Mesendoderm (in vitro differentiated cells): ENCODE data around the gene IL16.
"Not testable (repeated sequence)": the region's sequence is repeated elsewhere in the genome, so short reads cannot be mapped to it uniquely, and the experiment has no call there.

Source experiments
- DNase-seq: peaks from one replicate; pipeline ENCODE4 v3.0.0; 2013
- H2AK5ac ChIP-seq: 2 replicates; pipeline ENCODE4 v1.6.1; 2013; ENCODE audit warnings: low read length, inconsistent platforms
- H2BK120ac ChIP-seq: 2 replicates; pipeline ENCODE4 v1.6.1; 2013; ENCODE audit warnings: low read depth, mild to moderate bottlenecking, low read length, moderate library complexity, mixed read lengths
- H2BK15ac ChIP-seq: replicated peaks from 2 replicates; pipeline ENCODE4 v1.6.1; 2013; ENCODE audit warnings: low read depth, mild to moderate bottlenecking, moderate library complexity
- H2BK5ac ChIP-seq: 2 replicates; pipeline ENCODE4 v1.6.1; 2013; ENCODE audit warnings: low read length, inconsistent platforms
- H3K18ac ChIP-seq: 2 replicates; pipeline ENCODE4 v1.6.1; 2013; ENCODE audit warnings: mild to moderate bottlenecking, low read length, mixed read lengths
- H3K23ac ChIP-seq: one replicate; pipeline ENCODE4 v1.6.1; 2013; ENCODE audit warnings: low read length
- H3K27ac ChIP-seq: 2 replicates; pipeline ENCODE4 v1.5.1; 2013; ENCODE audit warnings: low read depth, mild to moderate bottlenecking, inconsistent platforms, low read length, moderate library complexity
- H3K27me3 ChIP-seq: 2 replicates; pipeline ENCODE4 v1.6.1; 2013; ENCODE audit warnings: low read length, control low read depth, mild to moderate bottlenecking, inconsistent platforms; ENCODE audit not compliant: insufficient read depth, poor library complexity
- H3K36me3 ChIP-seq: 2 replicates; pipeline ENCODE4 v1.6.1; 2013; ENCODE audit warnings: low read length, inconsistent platforms; ENCODE audit not compliant: control insufficient read depth, insufficient read depth
- H3K4ac ChIP-seq: one replicate; pipeline ENCODE4 v1.6.1; 2013; ENCODE audit warnings: low read depth, mild to moderate bottlenecking, low read length, moderate library complexity
- H3K4me1 ChIP-seq: 2 replicates; pipeline ENCODE4 v1.6.1; 2013; ENCODE audit warnings: low read depth, low read length, inconsistent platforms; ENCODE audit not compliant: control insufficient read depth
- H3K4me2 ChIP-seq: 2 replicates; pipeline ENCODE4 v1.6.1; 2013; ENCODE audit warnings: low read length
- H3K4me3 ChIP-seq: 2 replicates; pipeline ENCODE4 v1.5.1; 2013; ENCODE audit warnings: mild to moderate bottlenecking, low read length
- H3K56ac ChIP-seq: one replicate; pipeline ENCODE4 v1.6.1; 2013; ENCODE audit warnings: low read length
- H3K79me1 ChIP-seq: 2 replicates; pipeline ENCODE4 v1.6.1; 2013; ENCODE audit warnings: low read length, inconsistent platforms
- H3K79me2 ChIP-seq: 2 replicates; pipeline ENCODE4 v1.6.1; 2013; ENCODE audit warnings: mild to moderate bottlenecking, low read length; ENCODE audit not compliant: control insufficient read depth, insufficient read depth
- H3K9ac ChIP-seq: 2 replicates; pipeline ENCODE4 v1.6.1; 2013; ENCODE audit warnings: low read length, inconsistent platforms
- H4K5ac ChIP-seq: one replicate; pipeline ENCODE4 v1.6.1; 2013; ENCODE audit warnings: low read length
- H4K8ac ChIP-seq: one replicate; pipeline ENCODE4 v1.6.1; 2013; ENCODE audit warnings: low read depth, mild to moderate bottlenecking, control low read depth, low read length, moderate library complexity
- WGBS: extraction: QIAGEN DNeasy Blood & Tissue Kit; methylation state at CpG from one replicate; pipeline ENCODE4 v1.1.7; 2013; ENCODE audit warnings: low lambda C conversion rate, missing lambda C conversion rate; ENCODE audit not compliant: insufficient coverage; ENCODE audit errors: extremely low coverage; 5-methylcytosine and 5-hydroxymethylcytosine counted together

IL16 gene

GRCh38 chr15:81197688-81198281 is 1.1 kb downstream of the IL16 start:
- Histone ChIP-seq H3K23ac (no peak overlapping the region), H4K5ac (no peak overlapping the region), H4K8ac (no peak overlapping the region)

DNA sequence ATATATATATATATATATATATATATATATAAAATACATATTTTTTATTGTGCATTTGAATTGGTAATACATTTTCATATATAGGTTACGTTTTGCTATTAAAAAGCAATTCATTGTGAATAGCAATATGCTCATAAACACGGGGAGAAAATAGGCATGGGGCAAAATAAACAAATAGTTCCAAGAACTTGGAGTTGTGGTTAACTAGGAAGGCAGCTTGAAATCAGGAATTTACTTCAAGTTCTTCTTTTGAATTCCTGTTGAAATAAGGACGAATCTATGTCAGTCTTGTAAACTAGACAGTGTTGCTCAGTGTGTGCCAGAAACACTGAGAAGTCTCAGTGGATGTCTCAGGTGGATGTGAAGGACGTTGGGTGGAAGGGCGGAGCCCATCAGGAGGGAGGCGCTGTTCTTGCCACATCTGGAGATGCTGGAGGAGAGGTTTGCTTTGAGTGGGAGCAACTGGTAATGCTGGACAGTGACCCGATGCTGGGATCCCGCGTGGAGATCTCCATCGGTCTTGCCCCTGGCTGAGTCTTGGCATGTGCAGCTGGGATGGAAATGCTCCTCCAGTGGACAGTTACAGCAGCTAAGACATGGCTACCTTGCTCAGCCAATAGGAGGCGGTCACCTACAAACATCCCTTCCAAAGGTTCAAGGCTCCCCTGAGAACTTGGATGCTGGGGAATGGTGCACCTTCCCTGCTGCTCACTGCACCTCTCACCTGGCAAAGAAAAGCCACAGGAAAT is 2.5 kb downstream of the IL16 start:
- no peaks in the 10 kb centered on the region for H3K79me2 ChIP-seq
- no peak overlapping the region for H2AK5ac ChIP-seq
- H3K23ac ChIP-seq, result no peak overlapping the region
- H2BK5ac ChIP-seq, result no peak overlapping the region
- no peak overlapping the region for H3K4me2 ChIP-seq
- H3K56ac ChIP-seq, result no peak overlapping the region
- no peak overlapping the region for H4K5ac ChIP-seq
- no peak overlapping the region for H3K18ac ChIP-seq
- no peak overlapping the region for H4K8ac ChIP-seq
- H3K4me1 ChIP-seq, result no peaks in the 10 kb centered on the region
- WGBS, result no CpG with 5 or more reads among the region's 11 CpGs
- no peak overlapping the region for H2BK120ac ChIP-seq
- no peak overlapping the region for H3K27ac ChIP-seq
- no peaks in the 10 kb centered on the region for H3K36me3 ChIP-seq
- no peak overlapping the region for H3K4ac ChIP-seq
- no peak overlapping the region for H3K4me3 ChIP-seq
- no peaks in the 10 kb centered on the region for H3K27me3 ChIP-seq
- H2BK15ac ChIP-seq, result no peak overlapping the region
- H3K79me1 ChIP-seq, result no peaks in the 10 kb centered on the region
- DNase-seq, result no peak
- H3K9ac ChIP-seq, result no peak overlapping the region

More at GRCh38 chr15:81197688-81198281, 1.1 kb downstream of the IL16 start:
- Histone ChIP-seq H3K79me2 (no peaks in the 10 kb centered on the region), H3K4ac (no peak overlapping the region), H2BK5ac (no peak overlapping the region), H3K79me1 (no peaks in the 10 kb centered on the region), H3K9ac (no peak overlapping the region), H3K4me1 (no peaks in the 10 kb centered on the region), H2AK5ac (no peak overlapping the region), H3K56ac (no peak overlapping the region), H3K36me3 (no peaks in the 10 kb centered on the region), H2BK15ac (no peak overlapping the region), H3K4me3 (no peak overlapping the region), H3K27me3 (no peaks in the 10 kb centered on the region), H2BK120ac (no peak overlapping the region), H3K27ac (no peak overlapping the region), H3K4me2 (no peak overlapping the region), H3K18ac (no peak overlapping the region)
- no CpG with 5 or more reads among the region's 7 CpGs for WGBS
- no peak for DNase-seq

DNA sequence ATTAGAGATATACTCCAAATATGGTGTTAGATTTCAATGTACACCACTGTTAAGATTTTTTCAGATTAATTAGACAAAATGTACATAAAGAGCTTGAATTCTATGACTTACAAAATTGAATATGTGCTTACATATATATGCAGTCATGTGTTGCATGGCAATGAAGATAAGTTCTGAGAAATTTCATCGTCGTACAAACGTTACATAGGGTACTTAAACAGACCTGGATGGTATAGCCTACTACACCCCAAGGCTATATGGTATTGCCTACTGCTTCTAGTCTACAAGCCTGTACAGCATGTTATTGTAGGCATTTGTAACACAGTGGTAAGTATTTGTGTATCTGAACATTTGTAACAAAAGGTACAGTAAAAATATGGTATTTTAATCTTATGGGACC is 9.3 kb downstream of the IL16 start:
- no peak overlapping the region for H3K18ac ChIP-seq
- no peak overlapping the region for H3K4ac ChIP-seq
- H3K79me2 ChIP-seq, result no peaks in the 10 kb centered on the region
- H3K4me2 ChIP-seq, result no peak overlapping the region
- H3K79me1 ChIP-seq, result no peaks in the 10 kb centered on the region
- no peak overlapping the region for H2AK5ac ChIP-seq
- H4K5ac ChIP-seq, result no peak overlapping the region
- H3K36me3 ChIP-seq, result no peaks in the 10 kb centered on the region
- no peaks in the 10 kb centered on the region for H3K27me3 ChIP-seq
- DNase-seq, result no peak
- WGBS, result no CpG with 5 or more reads among the region's 3 CpGs
- H3K9ac ChIP-seq, result no peak overlapping the region
- no peak overlapping the region for H4K8ac ChIP-seq
- no peak overlapping the region for H2BK5ac ChIP-seq
- no peak overlapping the region for H2BK120ac ChIP-seq
- H3K27ac ChIP-seq, result no peak overlapping the region
- H3K56ac ChIP-seq, result no peak overlapping the region
- no peak overlapping the region for H3K4me3 ChIP-seq
- no peaks in the 10 kb centered on the region for H3K4me1 ChIP-seq
- no peak overlapping the region for H2BK15ac ChIP-seq
- no peak overlapping the region for H3K23ac ChIP-seq

GRCh38 chr15:81207987-81208386 is 11.3 kb downstream of the IL16 start:
- WGBS, result no CpG with 5 or more reads among the region's 1 CpG
- H2AK5ac ChIP-seq, H3K27ac ChIP-seq, H3K36me3 ChIP-seq, H3K4me2 ChIP-seq, H3K27me3 ChIP-seq, H4K5ac ChIP-seq, H4K8ac ChIP-seq, H3K4ac ChIP-seq, H3K79me2 ChIP-seq, H2BK120ac ChIP-seq, H3K56ac ChIP-seq, H3K9ac ChIP-seq, H3K4me3 ChIP-seq, H3K79me1 ChIP-seq, DNase-seq, H3K4me1 ChIP-seq, H2BK15ac ChIP-seq, H3K18ac ChIP-seq, H2BK5ac ChIP-seq, H3K23ac ChIP-seq: not testable (repeated sequence)

DNA sequence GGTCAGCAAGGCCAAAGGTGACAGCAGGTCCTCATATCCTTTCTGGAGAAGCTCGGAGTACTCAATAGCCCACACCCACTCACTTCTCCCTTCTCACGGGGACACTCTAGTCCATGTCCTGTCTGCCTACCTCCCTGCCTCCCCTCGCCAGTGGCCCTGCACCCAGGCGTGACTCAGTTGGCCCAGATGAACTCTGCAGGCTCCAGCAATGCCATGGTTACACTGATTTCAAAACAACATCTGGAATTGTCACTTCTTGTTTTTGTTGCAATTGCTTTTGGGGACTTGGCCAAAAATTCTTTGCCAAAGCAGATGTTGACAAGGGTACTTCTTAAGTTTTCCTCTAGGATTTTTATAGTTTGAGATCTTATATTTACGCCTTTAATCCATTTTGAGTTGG is 13.0 kb downstream of the IL16 start:
- Histone ChIP-seq H2BK15ac (no peak overlapping the region), H3K4me2 (no peak overlapping the region)

More for the DNA sequence above, 13.0 kb downstream of the IL16 start:
- no peak overlapping the region for H3K56ac ChIP-seq
- no peak overlapping the region for H4K5ac ChIP-seq
- H3K27ac ChIP-seq, result no peak overlapping the region
- no peak overlapping the region for H3K4ac ChIP-seq
- no peak for DNase-seq
- no peaks in the 10 kb centered on the region for H3K36me3 ChIP-seq
- H4K8ac ChIP-seq, result no peak overlapping the region
- no CpG with 5 or more reads among the region's 5 CpGs for WGBS
- H2AK5ac ChIP-seq, result no peak overlapping the region
- H3K4me1 ChIP-seq, result no peaks in the 10 kb centered on the region
- H3K79me2 ChIP-seq, result no peaks in the 10 kb centered on the region
- no peak overlapping the region for H2BK120ac ChIP-seq
- H2BK5ac ChIP-seq, result no peak overlapping the region
- no peaks in the 10 kb centered on the region for H3K79me1 ChIP-seq
- H3K23ac ChIP-seq, result no peak overlapping the region
- H3K18ac ChIP-seq, result no peak overlapping the region
- no peak overlapping the region for H3K9ac ChIP-seq
- H3K27me3 ChIP-seq, result no peaks in the 10 kb centered on the region
- H3K4me3 ChIP-seq, result no peak overlapping the region
